K562 (cell line): ENCODE results near the gene TUT1. TPM values are rescaled to one million over a fixed set of nuclear protein-coding genes. Genes with fewer than 3 reads are reported as not detected.

Experiments used
- FOS ChIP-seq: IDR thresholded peaks from 3 replicates; pipeline ENCODE4 v1.6.1; 2011; ENCODE audit not compliant: insufficient read length; ENCODE audit errors: extremely low read depth
- GATAD2B ChIP-seq: fragments of 450-650 bp; IDR thresholded peaks from 2 replicates; pipeline ENCODE4 v1.6.1; 2017; ENCODE audit warnings: mild to moderate bottlenecking, borderline replicate concordance
- MAFG ChIP-seq: fragments of 450-650 bp; conservative IDR thresholded peaks from 2 replicates; pipeline ENCODE4 v1.6.1; 2016; ENCODE audit warnings: missing genetic modification characterization, missing compliant biosample characterization
- MYBL2 ChIP-seq, 2 experiments: fragments of 450-650 bp in 1 of 2; sonication (generic) in 1 of 2; formaldehyde crosslinking in 1 of 2; IDR thresholded peaks; 2 replicates each; pipeline versions ENCODE4 v1.6.1 to v1.8.1; 2017 to 2022; ENCODE audit warnings: borderline replicate concordance in 1 of 2, inconsistent platforms in 1 of 2, low read depth in 1 of 2, mild to moderate bottlenecking in 1 of 2, missing genetic modification reagents in 1 of 2, moderate library complexity in 1 of 2
- MYC ChIP-seq, 2 experiments: fragments of 250-450 bp in 1 of 2; sonication (Bioruptor Pico) in 1 of 2; IDR thresholded peaks; 2 replicates each; pipeline versions ENCODE4 v1.5.1 to v1.6.1; 2012 to 2021; ENCODE audit warnings: low read depth in 2 of 2, borderline replicate concordance in 1 of 2, improper control_type of control experiment in 1 of 2, low read length in 1 of 2, mild to moderate bottlenecking in 1 of 2, moderate library complexity in 1 of 2
- NR2C2 ChIP-seq, 2 experiments: fragments of 200-800 bp in 1 of 2; sonication (Bioruptor generic) in 1 of 2; sonication (generic) in 1 of 2; formaldehyde crosslinking in 1 of 2; IDR thresholded peaks; 2 replicates each; pipeline versions ENCODE4 v1.6.1 to v1.8.0; 2016 to 2022; ENCODE audit warnings: mild to moderate bottlenecking in 1 of 2, missing compliant biosample characterization in 1 of 2, missing genetic modification characterization in 1 of 2, missing genetic modification reagents in 1 of 2
- POLR2B ChIP-seq: fragments of 450-650 bp; IDR thresholded peaks from 2 replicates; pipeline ENCODE4 v1.6.1; 2018; ENCODE audit warnings: low read depth; ENCODE audit not compliant: partially characterized antibody
- RBM15 ChIP-seq: fragments of 200-400 bp; formaldehyde crosslinking; IDR thresholded peaks from 2 replicates; pipeline ENCODE4 v1.6.1; 2018; ENCODE audit warnings: mild to moderate bottlenecking, low read length, moderate library complexity; ENCODE audit not compliant: insufficient read depth
- RBM25 ChIP-seq: fragments of 200-400 bp; formaldehyde crosslinking; IDR thresholded peaks from 2 replicates; pipeline ENCODE4 v1.6.1; 2018; ENCODE audit warnings: low read length, low read depth, moderate library complexity; ENCODE audit not compliant: severe bottlenecking
- RFX1 ChIP-seq: fragments of 450-650 bp; IDR thresholded peaks from 2 replicates; pipeline ENCODE4 v1.6.1; 2016; ENCODE audit warnings: mild to moderate bottlenecking, moderate library complexity
- SAP30 ChIP-seq: fragments of 200-600 bp; sonication (generic); IDR thresholded peaks from 2 replicates; pipeline ENCODE4 v1.6.1; 2012; ENCODE audit warnings: borderline replicate concordance, low read depth, mild to moderate bottlenecking, moderate library complexity, low read length, control low read depth, inconsistent platforms; ENCODE audit not compliant: insufficient read depth, poor library complexity, severe bottlenecking
- SMAD4 ChIP-seq: fragments of 250-450 bp; sonication (Bioruptor Pico); conservative IDR thresholded peaks from 2 replicates; pipeline ENCODE4 v1.8.0; 2021; ENCODE audit warnings: inconsistent platforms, mild to moderate bottlenecking, moderate library complexity
- SMARCA4 ChIP-seq: fragments of 450-650 bp; IDR thresholded peaks from 2 replicates; pipeline ENCODE4 v1.6.1; 2016
- SRSF3 ChIP-seq: fragments of 200-400 bp; formaldehyde crosslinking; IDR thresholded peaks from 2 replicates; pipeline ENCODE4 v1.6.1; 2016; ENCODE audit warnings: mild to moderate bottlenecking, low read length, moderate library complexity; ENCODE audit not compliant: insufficient read depth
- STAG1 ChIP-seq: sonication (generic); formaldehyde crosslinking; IDR thresholded peaks from 2 replicates; pipeline ENCODE4 v1.5.0; 2020; ENCODE audit warnings: missing genetic modification reagents, borderline replicate concordance
- XRCC5 ChIP-seq: fragments of 200-400 bp; formaldehyde crosslinking; IDR thresholded peaks from 2 replicates; pipeline ENCODE4 v1.6.1; 2017; ENCODE audit warnings: low read depth, mild to moderate bottlenecking, low read length
- ZNF12 ChIP-seq: sonication (generic); formaldehyde crosslinking; IDR thresholded peaks from 2 replicates; pipeline ENCODE4 v1.4.0; 2020; ENCODE audit warnings: mild to moderate bottlenecking, missing genetic modification reagents
- ZNF174 ChIP-seq: fragments of 250-450 bp; sonication (Bioruptor Pico); IDR thresholded peaks from 2 replicates; pipeline ENCODE4 v1.4.0; 2020; ENCODE audit warnings: mild to moderate bottlenecking
- ZNF263 ChIP-seq: sonication (generic); formaldehyde crosslinking; IDR thresholded peaks from 2 replicates; pipeline ENCODE4 v1.8.0; 2022; ENCODE audit warnings: mild to moderate bottlenecking, missing genetic modification reagents, borderline replicate concordance
- ZNF324 ChIP-seq: fragments of 250-450 bp; sonication (Bioruptor Pico); IDR thresholded peaks from 2 replicates; pipeline ENCODE4 v1.4.0; 2020; ENCODE audit warnings: mild to moderate bottlenecking
- ZSCAN32 ChIP-seq: fragments of 450-650 bp; formaldehyde crosslinking; IDR thresholded peaks from 2 replicates; pipeline ENCODE4 v1.4.0; 2020; ENCODE audit warnings: mild to moderate bottlenecking, moderate library complexity
- polyA plus RNA-seq, 8 experiments: library from polyadenylated mRNA; depleted of rRNA in 4 of 8; stranded (reverse) in 5 of 8; unstranded in 3 of 8; fragments of >200 nt; fragmentation: Nextera tagmentation in 2 of 8; fragmentation: Illumina TruSeq in 1 of 8; extraction: Ambion mirVana in 2 of 8; extraction: Trizol in 1 of 8; gene quantifications; 2 replicates each; pipeline versions ENCODE4 v1.2.1 to v1.2.3, GENCODE V29; 2011 to 2014; ENCODE audit warnings: inconsistent platforms in 1 of 8, missing spikeins in 1 of 8
- total RNA-seq, 7 experiments: library from RNA; depleted of rRNA in 6 of 7; stranded (reverse); fragments of >200 nt in 6 of 7; fragmentation: Illumina TruSeq in 2 of 7; extraction: Trizol in 2 of 7; gene quantifications; 2 replicates each; pipeline versions ENCODE4 v1.2.1 to v1.2.3, GENCODE V29; 2011 to 2021; ENCODE audit warnings: low replicate concordance in 1 of 7
- TF ChIP-seq, protein P1 (sequence below): conservative IDR thresholded peaks from 2 replicates; pipeline ENCODE4 v1.6.1; 2011; ENCODE audit warnings: low read depth, mild to moderate bottlenecking, low read length; ENCODE audit not compliant: control insufficient read depth
- TF ChIP-seq, protein P2 (sequence below): fragments of 250-450 bp; sonication (Bioruptor Pico); IDR thresholded peaks from 2 replicates; pipeline ENCODE4 v1.8.0; 2022; ENCODE audit warnings: inconsistent platforms, mild to moderate bottlenecking, moderate library complexity, borderline replicate concordance

The TUT1 gene
- total and polyA plus RNA-seq, 9 of the 15 experiments (the other 6 are each of a cell fraction or from before 2014, with no cell fraction given), result 0.66 to 44.3 (median 15.7) TPM

DNA sequence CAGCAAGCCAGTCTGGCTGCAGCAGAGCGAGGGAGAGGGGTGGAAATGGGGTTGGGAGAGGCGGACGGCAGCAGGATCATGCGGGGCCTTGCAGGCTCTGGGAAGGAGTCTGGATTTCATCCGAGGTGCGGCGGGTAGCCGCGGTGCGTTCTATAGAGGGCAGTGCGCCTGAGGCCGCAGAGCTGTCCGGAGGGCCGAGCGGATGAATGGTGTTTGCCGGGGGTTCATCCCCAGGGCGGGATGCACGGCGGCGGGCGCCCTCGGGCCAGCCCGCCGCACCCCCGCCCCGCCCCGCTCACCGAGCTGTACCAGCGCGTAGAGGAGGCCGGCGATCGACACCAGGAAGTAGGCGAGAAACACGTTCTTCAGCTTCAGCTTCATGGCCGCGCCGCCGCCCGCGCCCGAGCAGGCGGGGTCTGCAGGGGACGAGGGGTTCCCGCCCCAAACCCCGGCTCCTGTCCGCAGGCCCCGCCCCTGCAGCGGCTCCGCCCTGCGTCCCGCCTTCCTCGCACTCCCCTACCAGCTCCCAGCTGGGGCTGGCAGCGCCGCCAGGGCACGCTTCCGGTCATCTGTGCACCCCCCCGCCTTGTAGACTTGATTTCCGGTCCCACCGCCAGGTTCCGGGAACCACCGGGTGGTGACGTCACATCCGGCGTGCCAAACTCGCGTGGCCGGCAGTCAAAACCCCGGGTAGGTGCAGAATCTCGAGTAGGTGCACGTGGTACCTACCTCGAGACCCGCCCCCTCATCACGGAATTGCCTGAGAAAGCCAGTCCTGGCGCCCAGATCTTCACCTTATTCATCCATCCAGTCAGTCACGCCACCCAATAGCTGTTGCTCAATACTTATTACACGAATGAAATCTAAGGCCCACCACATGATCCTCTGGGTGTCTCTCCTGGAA lies 30.5 kb upstream of the TUT1 start, which contains the start of gene B3GAT3 (continued):
- TF ChIP-seq STAG1 (CRISPR knock-in tag), result no peak
- no peak for TF ChIP-seq MYBL2 (IDR thresholded peaks at IDR 0.05; ENCODE audit: low read depth)
- no peak for TF ChIP-seq MYBL2 (CRISPR knock-in tag; IDR thresholded peaks at IDR 0.05; ENCODE audit: borderline replicate concordance)
- no peak for TF ChIP-seq ZNF12 (CRISPR knock-in tag)
- peak; percentile 78 for TF ChIP-seq POLR2B
- no peak for TF ChIP-seq ZSCAN32 (CRISPR knock-in tag)
- TF ChIP-seq RBM15, result no peak
- TF ChIP-seq, protein P1, sequence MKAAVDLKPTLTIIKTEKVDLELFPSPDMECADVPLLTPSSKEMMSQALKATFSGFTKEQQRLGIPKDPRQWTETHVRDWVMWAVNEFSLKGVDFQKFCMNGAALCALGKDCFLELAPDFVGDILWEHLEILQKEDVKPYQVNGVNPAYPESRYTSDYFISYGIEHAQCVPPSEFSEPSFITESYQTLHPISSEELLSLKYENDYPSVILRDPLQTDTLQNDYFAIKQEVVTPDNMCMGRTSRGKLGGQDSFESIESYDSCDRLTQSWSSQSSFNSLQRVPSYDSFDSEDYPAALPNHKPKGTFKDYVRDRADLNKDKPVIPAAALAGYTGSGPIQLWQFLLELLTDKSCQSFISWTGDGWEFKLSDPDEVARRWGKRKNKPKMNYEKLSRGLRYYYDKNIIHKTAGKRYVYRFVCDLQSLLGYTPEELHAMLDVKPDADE, result peak; percentile 82; the same call in 1 of the 2 replicates
- TF ChIP-seq ZNF263 (CRISPR knock-in tag), result no peak
- TF ChIP-seq, protein P2, sequence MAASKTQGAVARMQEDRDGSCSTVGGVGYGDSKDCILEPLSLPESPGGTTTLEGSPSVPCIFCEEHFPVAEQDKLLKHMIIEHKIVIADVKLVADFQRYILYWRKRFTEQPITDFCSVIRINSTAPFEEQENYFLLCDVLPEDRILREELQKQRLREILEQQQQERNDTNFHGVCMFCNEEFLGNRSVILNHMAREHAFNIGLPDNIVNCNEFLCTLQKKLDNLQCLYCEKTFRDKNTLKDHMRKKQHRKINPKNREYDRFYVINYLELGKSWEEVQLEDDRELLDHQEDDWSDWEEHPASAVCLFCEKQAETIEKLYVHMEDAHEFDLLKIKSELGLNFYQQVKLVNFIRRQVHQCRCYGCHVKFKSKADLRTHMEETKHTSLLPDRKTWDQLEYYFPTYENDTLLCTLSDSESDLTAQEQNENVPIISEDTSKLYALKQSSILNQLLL (CRISPR knock-in tag), result no peak
- TF ChIP-seq XRCC5, result peak; percentile 63; the same call in 1 of the 2 replicates
- no peak for TF ChIP-seq SRSF3
- no peak for TF ChIP-seq ZNF324
- peak; percentile 35; the same call in 1 of the 2 replicates for TF ChIP-seq SMARCA4
- no peak for TF ChIP-seq RBM25
- TF ChIP-seq RFX1, result no peak
- no peak; the same call in 1 of the 2 replicates for TF ChIP-seq GATAD2B
- TF ChIP-seq FOS, result no peak
- no peak for TF ChIP-seq NR2C2 (CRISPR knock-in tag; IDR thresholded peaks at IDR 0.05)
- peak; percentile 82 for TF ChIP-seq NR2C2 (tag; IDR thresholded peaks at IDR 0.05)
- TF ChIP-seq SAP30, result peak; percentile 83
- TF ChIP-seq ZNF174 (CRISPR knock-in tag), result no peak
- TF ChIP-seq MYC (IDR thresholded peaks at IDR 0.05; ENCODE audit: low read depth, low read length), result peak; percentile 94
- TF ChIP-seq MYC (CRISPR knock-in tag; IDR thresholded peaks at IDR 0.05; ENCODE audit: borderline replicate concordance, low read depth), result peak; percentile 81; the same call in 1 of the 2 replicates
- peak; percentile 61 for TF ChIP-seq SMAD4 (CRISPR knock-in tag)
- TF ChIP-seq MAFG (tag), result no peak
